Skeletal muscle tissue (tissue), 5 donors: ENCODE results near the gene COLQ. TPM values are rescaled to one million over a fixed set of nuclear protein-coding genes. Genes with fewer than 3 reads are reported as not detected.

ENCODE experiments used
- H3K27ac ChIP-seq: one replicate; pipeline ENCODE4 v1.7.0; 2013; ENCODE audit warnings: mild to moderate bottlenecking, low read depth, low read length, inconsistent platforms
- H3K27me3 ChIP-seq, 3 donors: one replicate each; pipeline ENCODE4 v1.7.0; 2013; ENCODE audit warnings: low read length in 3 of 3; ENCODE audit not compliant: control insufficient read depth in 3 of 3, insufficient read depth in 3 of 3
- H3K36me3 ChIP-seq, 3 donors: one replicate each; pipeline ENCODE4 v1.7.0; 2013; ENCODE audit warnings: low read length in 3 of 3; ENCODE audit not compliant: control insufficient read depth in 3 of 3, insufficient read depth in 3 of 3
- H3K4me1 ChIP-seq, 3 donors: one replicate each; pipeline ENCODE4 v1.7.0; 2013; ENCODE audit warnings: low read length in 3 of 3, mild to moderate bottlenecking in 3 of 3; ENCODE audit not compliant: control insufficient read depth in 3 of 3, insufficient read depth in 3 of 3
- H3K4me3 ChIP-seq, 3 donors: one replicate each; pipeline ENCODE4 v1.7.0; 2013; ENCODE audit warnings: low read length in 3 of 3
- H3K9ac ChIP-seq, 3 donors: one replicate each; pipeline ENCODE4 v1.7.0; 2013; ENCODE audit warnings: low read length in 3 of 3, mild to moderate bottlenecking in 3 of 3, moderate library complexity in 2 of 3, low read depth in 1 of 3
- H3K9me3 ChIP-seq, 3 donors: one replicate each; pipeline ENCODE4 v1.7.0; 2013; ENCODE audit warnings: low read length in 3 of 3; ENCODE audit not compliant: control insufficient read depth in 3 of 3
- small RNA-seq: library from RNA; depleted of rRNA; stranded (forward); fragments of <200 nt; gene quantifications from one replicate; pipeline ENCODE3, GENCODE V24; 2014
- total RNA-seq: library from RNA; depleted of rRNA; stranded (reverse); fragments of >200 nt; gene quantifications from one replicate; pipeline ENCODE4 v1.2.3, GENCODE V29; 2014
- donor health status: Osteomylitis.

Gene COLQ
- total RNA-seq, 1 donor from 2014 or later: 14.1 TPM

DNA sequence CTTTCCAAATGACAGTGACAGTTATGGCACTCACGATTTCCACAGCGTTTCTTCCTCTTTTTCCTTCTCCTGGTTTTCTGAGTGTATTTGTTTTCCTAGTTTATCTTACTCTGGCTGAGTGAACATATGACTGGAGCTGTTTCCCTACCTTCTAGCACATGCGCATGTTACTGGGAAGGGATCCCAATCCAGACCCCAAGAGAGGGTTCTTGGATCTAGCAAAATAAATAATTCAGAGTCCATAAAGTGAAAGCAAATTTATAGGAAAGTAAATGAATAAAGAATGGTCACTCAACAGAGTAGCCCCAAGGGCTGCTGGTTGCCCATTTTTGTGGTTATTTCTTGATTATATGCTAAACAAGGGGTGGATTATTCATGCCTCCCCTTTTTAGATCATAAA, 118.0 kb downstream of the COLQ start:
- Histone ChIP-seq H3K36me3 (no peaks in the 10 kb centered on the region), H3K27ac (no peak overlapping the region)

DNA sequence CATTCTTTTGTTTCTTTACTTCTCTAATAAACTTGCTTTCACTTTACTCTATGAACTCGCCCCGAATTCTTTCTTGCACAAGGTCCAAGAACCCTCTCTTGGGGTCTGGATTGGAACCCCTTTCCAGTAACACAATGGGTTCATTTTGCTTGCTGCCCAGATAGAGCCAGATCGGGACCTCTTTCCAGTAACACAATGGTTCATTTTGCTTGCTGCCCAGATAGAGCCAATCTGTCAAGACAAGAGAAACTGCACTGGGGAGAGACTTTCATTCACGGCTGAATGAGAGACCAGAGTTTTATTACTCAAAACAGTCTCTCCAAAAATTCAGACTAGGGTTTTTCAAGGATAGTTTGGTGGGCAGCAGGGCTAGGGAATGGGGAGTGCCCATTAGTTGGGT, 119.6 kb downstream of the COLQ start:
- no peaks in the 10 kb centered on the region for H3K4me1 ChIP-seq
- no peak overlapping the region for H3K27ac ChIP-seq
- H3K36me3 ChIP-seq: no peaks in the 10 kb centered on the region
- H3K4me3 ChIP-seq: no peak overlapping the region
- H3K9ac ChIP-seq: no peak overlapping the region
- H3K9me3 ChIP-seq: no peaks in the 10 kb centered on the region
- no peaks in the 10 kb centered on the region for H3K27me3 ChIP-seq

More for the DNA sequence above, 118.0 kb downstream of the COLQ start:
- Histone ChIP-seq H3K9me3 (no peaks in the 10 kb centered on the region), H3K9ac (no peak overlapping the region), H3K4me1 (no peaks in the 10 kb centered on the region), H3K4me3 (no peak overlapping the region), H3K27me3 (no peaks in the 10 kb centered on the region)

Small RNA genes lying within 50 kb of the gene (small RNA-seq; reads per million reads assigned to genes)
- gene MIR4270 (not detected), gene RN7SL110P (not detected), gene RNU6-1024P (not detected)

Other genes with a start within 250 kb of the COLQ start
- gene SH3BP5, start 189.1 kb downstream of the COLQ start, total RNA-seq: 24.0 TPM
- 42.3 TPM for gene METTL6, start 94.2 kb downstream of the COLQ start, total RNA-seq
- gene EAF1, start 94.1 kb downstream of the COLQ start, total RNA-seq: 7.3 TPM
- gene HACL1, start 79.9 kb upstream of the COLQ start, total RNA-seq: 16.7 TPM
- gene BTD, start 80.0 kb upstream of the COLQ start, total RNA-seq: 23.0 TPM